ENCODE measurements around the gene MYO9B. TPM values are rescaled to one million over a fixed set of nuclear protein-coding genes. Genes with fewer than 3 reads are reported as not detected.
"Not testable (repeated sequence)": the region's sequence is repeated elsewhere in the genome, so short reads cannot be mapped to it uniquely, and the experiment has no call there.

The MYO9B gene
- total RNA-seq, 1 experiment from 2014 or later = 39.9 TPM

DNA sequence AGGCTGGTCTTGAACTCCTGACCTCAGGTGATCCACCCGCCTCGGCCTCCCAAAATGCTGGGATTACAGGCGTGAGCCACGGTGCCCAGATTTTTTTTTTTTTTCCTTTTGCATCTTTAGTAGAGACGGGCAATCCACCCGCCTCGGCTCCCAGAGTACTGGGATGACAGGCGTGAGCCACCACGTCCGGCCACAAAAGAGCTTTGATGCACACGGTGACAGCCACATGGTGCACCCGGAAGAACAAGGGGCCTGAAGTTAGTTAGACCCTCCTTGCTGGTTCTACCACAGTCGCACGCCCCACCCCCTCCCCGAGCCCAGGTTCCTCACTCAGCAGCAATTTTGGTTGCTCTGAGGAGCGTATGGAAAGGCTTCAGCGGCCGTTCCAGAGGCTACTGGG, 85.3 kb downstream of the MYO9B start:
- H3K36me3 ChIP-seq = peaks cover 89% of the 10 kb centered on the region
- H3K27ac ChIP-seq = no peak overlapping the region
- no peak for DNase-seq (ENCODE audit: low read depth in 1 of 2, low spot score in 2 of 2)
- H3K4me3 ChIP-seq = no peak overlapping the region
- no peaks in the 10 kb centered on the region for H3K4me1 ChIP-seq (replicated peaks)
- H3K9me3 ChIP-seq (replicated peaks) = no peaks in the 10 kb centered on the region
- no peaks in the 10 kb centered on the region for H3K27me3 ChIP-seq (replicated peaks)

DNA sequence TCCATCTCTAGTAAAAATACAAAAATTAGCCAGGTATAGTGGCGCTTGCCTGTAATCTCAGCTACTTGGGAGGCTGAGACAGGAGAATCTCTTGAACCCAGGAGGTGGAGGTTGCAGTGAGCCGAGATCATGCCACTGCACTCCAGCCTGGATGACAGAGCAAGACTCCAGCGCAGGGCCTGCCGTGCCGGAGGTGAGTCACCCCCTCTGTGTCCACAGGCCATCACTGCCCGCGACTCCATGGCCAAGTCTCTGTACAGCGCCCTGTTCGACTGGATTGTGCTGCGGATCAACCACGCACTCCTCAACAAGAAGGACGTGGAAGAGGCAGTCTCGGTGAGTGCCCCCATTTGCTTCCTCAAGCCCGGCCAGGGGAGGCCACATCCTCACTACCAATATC, 86.6 kb downstream of the MYO9B start:
- H3K4me1 ChIP-seq (replicated peaks); H3K27me3 ChIP-seq (replicated peaks); H3K4me3 ChIP-seq; DNase-seq (ENCODE audit: low read depth in 1 of 2, low spot score in 2 of 2); H3K27ac ChIP-seq; H3K9me3 ChIP-seq (replicated peaks): not testable (repeated sequence)
- peaks cover 86% of the 10 kb centered on the region for H3K36me3 ChIP-seq

DNA sequence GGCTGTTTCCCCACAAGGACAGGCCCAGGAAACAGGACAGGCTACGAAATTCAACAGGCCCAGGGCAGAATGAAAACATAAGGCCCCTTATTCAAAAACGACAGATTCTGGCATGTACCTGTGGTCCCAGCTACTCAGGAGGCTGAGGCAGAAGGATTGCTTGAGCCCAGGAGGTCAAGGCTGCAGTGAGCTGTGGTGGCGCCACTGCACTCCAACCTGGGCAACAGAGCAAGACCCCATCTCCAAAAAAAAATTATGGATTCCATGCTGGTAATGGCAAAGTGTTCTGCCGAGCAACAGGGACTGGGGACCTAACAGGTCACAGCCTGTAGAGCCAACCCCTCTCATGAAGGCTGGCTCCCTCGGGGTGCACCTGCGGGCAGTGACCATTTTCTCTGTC, 87.0 kb downstream of the MYO9B start:
- no peaks in the 10 kb centered on the region for H3K4me1 ChIP-seq (replicated peaks)
- H3K36me3 ChIP-seq = peaks cover 86% of the 10 kb centered on the region
- H3K27ac ChIP-seq = no peak overlapping the region
- no peak for DNase-seq (ENCODE audit: low read depth in 1 of 2, low spot score in 2 of 2)
- no peaks in the 10 kb centered on the region for H3K9me3 ChIP-seq (replicated peaks)
- H3K4me3 ChIP-seq = no peak overlapping the region
- no peaks in the 10 kb centered on the region for H3K27me3 ChIP-seq (replicated peaks)

DNA sequence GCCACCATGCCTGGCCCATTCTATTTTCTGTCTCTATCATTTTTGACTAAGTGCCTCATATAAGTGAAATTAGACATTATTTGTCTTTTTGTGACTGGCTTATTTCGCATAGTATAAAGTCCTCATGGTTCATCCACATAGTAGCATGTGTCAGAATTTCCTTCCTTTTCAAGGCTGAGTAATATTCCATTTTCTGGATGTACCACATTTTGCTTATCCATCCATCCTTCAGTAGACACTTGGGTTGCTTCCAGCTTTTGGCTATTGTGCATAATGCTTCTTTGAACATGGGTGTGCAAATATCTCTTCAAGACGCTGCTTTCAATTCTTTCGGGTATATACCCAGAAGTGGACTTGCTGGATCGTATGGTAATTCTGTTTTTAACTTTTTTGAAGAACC, 88.1 kb downstream of the MYO9B start:
- H3K36me3 ChIP-seq = peaks cover 88% of the 10 kb centered on the region
- DNase-seq (ENCODE audit: low read depth in 1 of 2, low spot score in 2 of 2) = no peak
- no peak overlapping the region for H3K27ac ChIP-seq
- H3K4me3 ChIP-seq = no peak overlapping the region
- H3K27me3 ChIP-seq (replicated peaks) = no peaks in the 10 kb centered on the region
- H3K4me1 ChIP-seq (replicated peaks) = no peaks in the 10 kb centered on the region
- no peaks in the 10 kb centered on the region for H3K9me3 ChIP-seq (replicated peaks)

DNA sequence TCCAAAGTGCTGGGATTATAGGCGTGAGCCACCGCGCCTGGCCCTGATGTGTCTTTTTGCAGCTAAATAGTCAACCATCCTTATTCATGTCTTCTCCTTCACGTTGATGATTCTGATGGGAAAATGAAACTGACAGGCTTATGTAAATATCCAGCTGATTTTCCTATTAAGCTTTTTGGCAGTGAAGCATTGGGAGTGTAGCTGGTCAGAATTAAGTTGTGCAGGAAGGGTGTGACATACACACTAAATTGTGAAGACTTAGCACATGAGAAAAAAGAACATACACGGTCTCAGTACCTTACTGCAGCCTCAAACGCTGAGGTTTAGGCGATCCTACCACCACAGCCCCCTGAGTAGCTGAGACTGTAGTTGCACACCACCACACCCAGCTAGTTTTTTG, 89.1 kb downstream of the MYO9B start:
- H3K4me3 ChIP-seq = no peak overlapping the region
- no peak overlapping the region for H3K27ac ChIP-seq
- DNase-seq (ENCODE audit: low read depth in 1 of 2, low spot score in 2 of 2) = no peak
- H3K36me3 ChIP-seq = peaks cover 85% of the 10 kb centered on the region
- H3K4me1 ChIP-seq (replicated peaks) = no peaks in the 10 kb centered on the region
- H3K27me3 ChIP-seq (replicated peaks) = no peaks in the 10 kb centered on the region
- no peaks in the 10 kb centered on the region for H3K9me3 ChIP-seq (replicated peaks)

DNA sequence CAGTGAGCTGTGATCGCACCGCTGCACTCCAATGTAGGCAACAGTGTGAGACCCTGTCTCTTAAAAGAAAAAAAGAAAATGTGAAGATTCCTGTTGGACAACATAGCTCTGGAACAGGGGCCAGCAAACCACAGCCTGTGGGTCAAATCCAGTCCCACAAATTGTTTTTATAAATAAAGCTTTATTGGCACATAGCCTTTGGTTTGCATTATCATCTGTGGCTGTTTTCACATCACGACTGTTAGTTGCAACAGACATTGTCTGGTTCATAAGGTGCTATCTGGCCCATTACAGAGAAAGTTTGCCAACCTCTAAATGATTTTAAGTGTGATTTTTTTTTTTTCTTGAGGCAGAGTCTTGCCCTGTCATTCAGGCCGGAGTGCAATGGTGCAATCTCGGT, 90.1 kb downstream of the MYO9B start:
- H3K4me1 ChIP-seq (replicated peaks) = no peaks in the 10 kb centered on the region
- no peaks in the 10 kb centered on the region for H3K27me3 ChIP-seq (replicated peaks)
- H3K9me3 ChIP-seq (replicated peaks) = no peaks in the 10 kb centered on the region
- H3K27ac ChIP-seq = no peak overlapping the region
- no peak for DNase-seq (ENCODE audit: low read depth in 1 of 2, low spot score in 2 of 2)
- no peak overlapping the region for H3K4me3 ChIP-seq
- H3K36me3 ChIP-seq = peaks cover 85% of the 10 kb centered on the region

DNA sequence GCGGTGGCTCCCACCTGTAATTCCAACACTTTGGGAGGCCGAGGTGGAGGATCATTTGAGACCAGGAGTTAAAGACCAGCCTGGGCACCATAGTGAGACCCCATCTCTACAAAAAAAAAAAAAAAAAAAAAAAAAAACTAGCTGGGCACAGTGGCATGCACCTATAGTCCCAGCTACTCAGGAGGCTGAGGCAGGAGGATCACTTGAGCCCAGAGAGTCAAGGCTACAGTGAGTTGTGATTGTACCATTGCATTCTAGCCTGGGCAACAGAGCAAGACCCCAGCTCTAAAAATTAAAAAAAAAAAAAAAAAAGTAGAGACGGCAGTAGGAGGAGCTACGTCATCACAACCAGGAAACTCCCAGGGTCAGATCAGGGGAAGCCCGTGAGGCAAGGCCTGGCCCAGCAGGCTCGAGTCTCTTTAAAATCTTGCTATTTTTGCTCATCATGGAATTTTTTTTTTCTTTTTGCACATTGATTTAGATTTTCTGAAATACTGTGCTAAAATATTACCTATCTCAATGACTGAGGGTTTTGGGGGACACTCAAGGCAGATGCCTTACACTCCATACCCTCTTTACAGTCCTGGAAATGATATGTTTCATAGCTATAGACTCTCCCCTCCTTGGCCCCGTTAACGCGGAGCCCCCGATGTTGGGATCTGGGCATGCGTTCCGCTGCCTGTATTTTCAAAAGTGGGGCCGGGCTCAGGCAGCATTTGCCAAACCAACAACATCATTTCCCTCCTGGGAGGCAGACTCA, 95.1 kb downstream of the MYO9B start:
- no peaks in the 10 kb centered on the region for H3K9me3 ChIP-seq (replicated peaks)
- peaks cover 5% of the 10 kb centered on the region; the same call in 1 of the 2 replicates for H3K4me1 ChIP-seq (replicated peaks)
- H3K36me3 ChIP-seq = peaks cover 81% of the 10 kb centered on the region
- no peak for DNase-seq (ENCODE audit: low read depth in 1 of 2, low spot score in 2 of 2)
- H3K27me3 ChIP-seq (replicated peaks) = no peaks in the 10 kb centered on the region
- H3K27ac ChIP-seq = no peak overlapping the region
- H3K4me3 ChIP-seq = no peak overlapping the region

DNA sequence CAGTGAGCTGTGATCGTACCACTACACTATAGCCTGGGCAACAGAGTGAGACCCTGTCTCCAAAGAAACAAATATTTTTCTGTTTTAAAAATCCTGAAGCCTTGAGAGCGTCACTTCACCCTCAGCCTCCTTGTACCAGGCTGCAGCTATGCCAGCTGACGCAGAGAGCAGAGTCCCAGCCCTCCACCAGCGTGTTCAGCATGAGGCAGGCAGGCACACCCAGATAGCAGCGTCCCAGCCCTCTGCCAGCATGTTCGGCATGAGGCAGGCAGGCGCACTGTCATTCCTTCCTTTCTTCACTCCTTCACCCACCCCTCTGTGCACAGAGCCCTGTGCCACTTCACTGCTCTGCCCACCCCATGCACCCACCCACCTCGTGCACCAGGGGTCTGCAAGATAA, 96.3 kb downstream of the MYO9B start:
- no peaks in the 10 kb centered on the region for H3K9me3 ChIP-seq (replicated peaks)
- H3K27me3 ChIP-seq (replicated peaks) = no peaks in the 10 kb centered on the region
- H3K27ac ChIP-seq = no peak overlapping the region
- H3K36me3 ChIP-seq = peaks cover 81% of the 10 kb centered on the region
- H3K4me1 ChIP-seq (replicated peaks) = peaks cover 5% of the 10 kb centered on the region; the same call in 1 of the 2 replicates
- DNase-seq (ENCODE audit: low read depth in 1 of 2, low spot score in 2 of 2) = no peak
- no peak overlapping the region for H3K4me3 ChIP-seq

DNA sequence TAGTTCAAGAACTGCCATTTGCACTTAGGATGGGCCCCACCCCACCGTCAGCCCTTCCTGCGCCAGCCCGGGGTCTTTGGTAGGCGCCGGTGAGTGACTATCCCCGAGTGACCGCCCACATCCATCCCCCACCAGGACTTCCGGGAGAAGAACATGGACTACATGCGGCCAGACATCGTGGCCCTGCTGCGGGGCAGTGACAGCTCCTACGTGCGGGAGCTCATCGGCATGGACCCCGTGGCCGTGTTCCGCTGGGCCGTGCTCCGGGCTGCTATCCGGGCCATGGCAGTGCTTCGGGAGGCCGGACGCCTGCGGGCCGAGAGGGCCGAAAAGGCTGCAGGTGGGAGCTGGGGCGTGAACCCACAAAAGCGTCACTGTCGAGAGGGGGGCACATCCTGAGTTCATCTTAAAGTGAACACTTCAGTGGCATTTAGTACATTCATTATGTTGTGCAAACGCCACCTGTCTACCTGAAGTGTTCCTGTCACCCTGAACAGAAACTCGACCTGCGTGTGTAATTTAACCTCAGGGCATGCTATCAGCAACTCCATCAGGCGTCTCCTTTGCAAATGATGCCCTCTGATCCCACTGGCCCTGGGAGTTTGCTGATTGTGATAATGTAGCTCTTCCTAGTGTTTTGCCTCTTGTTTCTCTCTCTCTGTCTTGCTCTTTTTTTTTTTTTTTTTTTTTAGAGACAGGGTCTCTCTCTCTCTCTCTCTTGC, 97.2 kb downstream of the MYO9B start:
- peaks cover 76% of the 10 kb centered on the region for H3K36me3 ChIP-seq
- no peak for DNase-seq (ENCODE audit: low read depth in 1 of 2, low spot score in 2 of 2)
- no peaks in the 10 kb centered on the region for H3K27me3 ChIP-seq (replicated peaks)
- H3K27ac ChIP-seq = no peak overlapping the region
- H3K4me3 ChIP-seq = no peak overlapping the region
- peaks cover 5% of the 10 kb centered on the region; the same call in 1 of the 2 replicates for H3K4me1 ChIP-seq (replicated peaks)
- H3K9me3 ChIP-seq (replicated peaks) = no peaks in the 10 kb centered on the region

DNA sequence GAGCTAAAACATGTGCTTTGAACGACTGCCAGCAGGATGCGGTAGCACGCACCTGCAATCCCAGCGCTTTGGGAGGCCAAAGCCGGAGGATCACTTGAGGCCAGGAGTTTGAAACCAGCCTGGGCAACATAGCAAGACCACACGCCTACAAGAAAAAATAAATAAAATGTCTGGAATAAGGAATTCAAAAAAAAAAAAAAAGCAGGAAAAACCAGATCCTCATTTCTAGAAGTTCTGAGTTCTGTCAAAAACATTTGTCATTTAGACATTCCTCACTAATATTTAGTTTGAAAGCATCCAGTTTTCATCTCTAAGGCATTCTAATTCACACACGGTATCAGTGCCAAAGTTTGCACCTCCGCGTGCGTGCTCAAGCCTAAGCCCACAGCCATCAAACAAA, 102.7 kb downstream of the MYO9B start:
- Histone ChIP-seq H3K27me3 (replicated peaks) (no peaks in the 10 kb centered on the region), H3K36me3 (peaks cover 64% of the 10 kb centered on the region), H3K27ac (no peak overlapping the region), H3K9me3 (replicated peaks) (no peaks in the 10 kb centered on the region), H3K4me1 (replicated peaks) (peaks cover 2% of the 10 kb centered on the region; the same call in 1 of the 2 replicates), H3K4me3 (no peak overlapping the region)
- DNase-seq (ENCODE audit: low read depth in 1 of 2, low spot score in 2 of 2) = no peak

DNA sequence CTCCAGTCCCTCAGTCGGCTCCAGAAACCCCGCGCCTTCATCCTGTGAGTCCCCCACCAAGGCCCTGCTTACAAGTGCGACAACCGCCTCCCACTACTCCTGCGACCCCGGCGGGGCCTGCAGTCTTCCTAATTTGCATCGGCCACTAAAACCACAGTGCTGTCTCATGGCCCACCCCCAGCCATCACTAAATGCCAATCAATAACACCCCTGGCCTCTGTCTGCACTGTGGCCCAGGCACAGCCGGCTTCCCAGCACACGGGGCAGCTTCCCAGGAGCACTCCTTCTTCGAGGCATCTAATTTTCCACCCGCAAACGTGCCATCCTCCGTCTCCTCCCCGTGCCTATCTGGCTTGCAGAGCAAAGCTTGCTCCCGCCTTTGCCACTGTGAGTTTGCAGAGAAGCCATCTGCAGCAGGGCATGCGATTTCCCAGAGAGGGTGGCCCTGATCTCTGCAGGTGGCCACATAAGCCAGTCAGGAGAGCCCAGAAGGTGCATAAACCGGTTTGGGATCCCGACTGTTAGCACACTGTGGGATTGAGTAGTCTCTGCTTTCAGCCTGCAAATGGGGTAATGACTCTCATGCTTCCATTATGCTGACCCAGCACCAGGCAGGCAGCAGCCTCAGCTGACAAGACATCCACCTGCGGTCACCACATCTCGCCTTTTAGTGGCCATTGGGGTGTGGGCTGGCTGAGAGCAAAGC, 105.6 kb downstream of the MYO9B start:
- Histone ChIP-seq H3K4me3 (no peak overlapping the region), H3K27ac (no peak overlapping the region)

DNA sequence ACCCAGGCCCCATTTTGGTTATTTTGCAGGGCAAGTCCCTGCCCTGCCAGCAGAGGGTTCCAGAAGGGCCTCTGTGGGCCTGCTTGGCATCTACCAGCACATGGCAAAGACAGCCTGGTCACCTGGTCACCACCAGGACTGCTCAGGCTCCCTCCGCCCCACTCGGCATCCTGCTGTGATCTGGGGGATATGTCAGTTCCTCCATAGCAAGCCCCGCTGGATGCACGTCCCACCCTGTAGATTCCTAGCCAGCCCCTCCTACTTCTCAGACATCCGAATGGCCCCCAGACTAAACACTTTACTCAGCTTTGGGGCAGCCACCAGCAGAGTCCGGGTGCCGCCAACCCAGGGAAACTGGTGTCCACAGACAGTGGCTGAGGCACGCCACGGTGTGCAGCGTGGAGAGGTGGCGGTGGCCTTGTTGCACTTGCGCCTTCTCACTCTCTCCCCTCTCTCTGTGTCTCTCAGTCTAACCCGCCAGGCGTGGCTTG, 107.7 kb downstream of the MYO9B start:
- Histone ChIP-seq H3K4me1 (replicated peaks) (no peaks in the 10 kb centered on the region), H3K27ac (no peak overlapping the region), H3K4me3 (no peak overlapping the region)

More for the DNA sequence above, 105.6 kb downstream of the MYO9B start:
- DNase-seq (ENCODE audit: low read depth in 1 of 2, low spot score in 2 of 2) = no peak
- Histone ChIP-seq H3K27me3 (replicated peaks) (no peaks in the 10 kb centered on the region), H3K9me3 (replicated peaks) (no peaks in the 10 kb centered on the region), H3K4me1 (replicated peaks) (no peaks in the 10 kb centered on the region), H3K36me3 (peaks cover 59% of the 10 kb centered on the region)

DNA sequence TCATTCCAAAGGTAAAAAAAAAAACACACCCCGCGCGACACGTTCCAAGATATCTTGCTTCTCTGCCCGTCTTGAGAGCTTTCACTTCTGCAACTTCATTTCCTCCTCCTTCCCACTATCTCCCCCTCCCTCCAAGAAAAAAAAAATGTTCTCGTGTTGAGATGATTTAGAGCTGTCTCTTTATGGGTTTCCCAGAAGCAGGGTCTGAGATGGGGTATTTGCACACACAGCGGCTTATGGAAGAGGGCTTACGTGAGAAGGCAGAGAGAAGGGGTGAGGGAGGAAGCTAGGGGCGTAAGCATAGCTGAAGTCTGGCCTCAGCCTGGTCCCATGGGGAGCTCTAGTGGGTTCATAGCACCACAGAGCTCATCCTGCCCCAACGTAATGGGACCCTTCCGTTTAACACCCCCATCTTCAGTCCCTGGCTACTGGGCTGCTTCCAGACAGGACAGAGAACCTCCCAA, 108.3 kb downstream of the MYO9B start:
- Histone ChIP-seq H3K9me3 (replicated peaks) (no peaks in the 10 kb centered on the region), H3K27ac (no peak overlapping the region), H3K36me3 (peaks cover 68% of the 10 kb centered on the region), H3K27me3 (replicated peaks) (no peaks in the 10 kb centered on the region), H3K4me1 (replicated peaks) (no peaks in the 10 kb centered on the region), H3K4me3 (no peak overlapping the region)
- DNase-seq (ENCODE audit: low read depth in 1 of 2, low spot score in 2 of 2) = no peak

More for the DNA sequence above, 107.7 kb downstream of the MYO9B start:
- DNase-seq (ENCODE audit: low read depth in 1 of 2, low spot score in 2 of 2) = no peak
- H3K27me3 ChIP-seq (replicated peaks) = no peaks in the 10 kb centered on the region
- H3K9me3 ChIP-seq (replicated peaks) = no peaks in the 10 kb centered on the region
- H3K36me3 ChIP-seq = peaks cover 65% of the 10 kb centered on the region

All from SJSA1 (cell line).